Forelimb muscle (tissue), 1 donor: Measurements from ENCODE around the gene PACRG. TPM values are rescaled to one million over a fixed set of nuclear protein-coding genes. Genes with fewer than 3 reads are reported as not detected.

Source experiments
- DNase-seq: peaks from one replicate; pipeline ENCODE4 v3.0.0-alpha.2; 2013; ENCODE audit warnings: low read depth
- polyA plus RNA-seq: library from polyadenylated mRNA; unstranded; fragments of 120-200 nt; gene quantifications from one replicate; pipeline ENCODE4 v1.2.1, GENCODE V29; 2013; ENCODE audit not compliant: insufficient read length

Gene PACRG
- polyA plus RNA-seq, 1 donor = 2.1 TPM

DNA sequence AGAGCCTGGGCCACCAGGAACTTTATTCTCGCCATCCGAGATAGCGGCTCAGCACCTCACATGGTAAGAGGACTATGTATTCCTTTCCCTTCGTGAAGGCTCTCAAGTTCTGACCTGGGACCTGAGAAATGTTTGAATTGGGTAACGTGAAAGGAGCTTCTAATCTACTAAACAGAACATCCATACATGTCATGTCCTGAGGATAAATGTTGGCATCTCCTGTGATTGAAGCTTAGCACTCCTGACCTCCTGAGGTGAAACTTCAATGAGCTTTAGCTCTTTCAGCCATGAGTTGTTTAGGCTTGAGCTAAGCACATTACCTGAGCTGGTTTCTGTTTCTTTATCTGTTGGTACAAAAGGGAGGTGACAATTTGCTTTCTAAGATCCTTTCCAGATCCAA lies 280.9 kb downstream of the PACRG start:
- no peak for DNase-seq

DNA sequence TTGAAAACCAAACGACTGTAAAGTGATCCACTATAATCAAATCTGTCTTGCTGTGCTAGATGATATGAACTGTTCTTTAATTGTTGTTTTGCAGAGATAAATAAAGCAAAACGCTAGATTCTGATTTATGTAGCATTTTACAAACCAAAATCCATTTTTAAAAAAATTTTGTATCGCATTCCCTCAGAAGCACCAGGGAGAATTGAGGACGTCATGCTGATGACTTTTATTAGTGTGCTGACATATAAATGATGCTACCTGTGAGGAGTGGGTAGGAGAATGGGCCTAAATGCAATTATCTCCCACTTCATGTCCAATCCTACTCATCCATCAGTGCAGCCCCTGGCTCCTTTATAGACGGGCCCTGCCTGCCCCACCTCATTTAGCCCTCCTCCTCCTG lies 282.4 kb downstream of the PACRG start:
- DNase-seq = no peak

DNA sequence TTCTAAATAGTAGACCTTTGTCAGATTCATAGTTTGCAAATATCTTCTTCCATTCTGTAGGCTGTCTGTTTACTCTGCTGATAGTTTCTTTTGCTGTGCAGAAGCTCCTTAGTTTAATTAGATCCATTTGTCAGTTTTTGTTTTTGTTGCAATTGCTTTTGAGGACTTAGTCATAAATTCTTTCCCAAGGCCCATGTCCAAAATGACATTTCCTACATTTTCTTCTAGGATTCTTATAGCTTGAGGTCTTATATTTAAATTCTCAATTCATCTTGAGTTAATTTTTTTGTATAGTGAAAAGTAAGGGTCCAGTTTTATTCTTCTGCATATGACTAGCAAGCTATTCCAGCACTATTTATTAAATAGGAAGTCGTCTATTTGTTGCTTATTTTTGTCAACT lies 287.0 kb downstream of the PACRG start:
- DNase-seq = no peak

DNA sequence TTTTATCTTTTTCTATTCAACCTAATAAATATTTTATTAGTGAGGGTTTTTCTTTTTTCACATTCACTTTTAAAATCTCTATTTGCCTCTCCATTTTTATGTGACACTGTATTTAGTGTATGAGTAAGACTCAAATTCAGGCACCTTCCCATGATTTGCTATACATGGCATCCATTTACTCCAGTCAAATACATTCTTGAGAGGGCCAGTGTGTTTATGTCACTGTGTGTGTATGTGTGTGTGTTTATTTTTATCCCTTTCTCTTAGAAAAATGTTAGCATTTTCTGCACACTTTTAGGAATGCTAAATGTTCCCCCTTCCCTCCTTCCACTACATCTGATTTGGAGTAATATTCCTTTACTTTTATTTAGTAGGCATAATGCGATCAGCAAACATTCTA lies 290.0 kb downstream of the PACRG start:
- no peak for DNase-seq

DNA sequence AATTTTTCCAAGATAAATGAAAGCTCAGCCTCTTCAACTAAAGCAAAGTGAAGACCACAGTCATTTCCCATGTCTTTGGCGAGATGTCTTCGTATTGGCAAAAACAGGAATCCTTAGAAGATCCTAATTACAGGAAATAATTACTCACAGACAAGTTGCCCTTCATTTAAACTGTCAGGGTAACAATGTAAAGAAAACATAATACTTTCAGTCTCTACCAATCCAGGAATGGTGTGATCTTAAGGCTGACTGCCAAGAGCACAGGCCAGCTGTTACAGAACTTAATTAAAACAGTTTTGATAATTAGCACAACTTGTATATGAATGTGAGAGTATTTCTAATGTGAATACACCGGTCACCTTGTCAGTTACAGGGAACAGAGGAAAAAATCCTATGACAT lies 292.2 kb downstream of the PACRG start:
- no peak for DNase-seq

DNA sequence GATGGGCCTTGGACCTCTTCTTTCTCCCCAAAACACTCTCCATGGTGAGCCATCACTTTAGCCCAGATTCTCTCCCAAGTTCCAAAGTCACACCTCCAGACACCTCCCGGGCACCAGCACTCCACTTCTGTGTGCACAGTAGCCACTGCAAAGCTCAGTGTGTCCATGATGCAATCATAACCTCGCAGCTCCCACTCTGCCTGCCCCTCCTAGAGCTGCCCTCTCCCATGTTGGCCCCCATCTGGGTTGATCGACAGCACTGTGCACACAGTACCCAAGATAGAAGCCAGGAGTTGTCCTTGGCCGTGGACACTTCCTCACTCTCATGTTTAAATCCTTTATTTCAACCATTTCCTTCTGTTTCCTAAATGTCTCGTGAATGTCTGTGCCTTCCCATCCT lies 293.3 kb downstream of the PACRG start:
- no peak for DNase-seq

DNA sequence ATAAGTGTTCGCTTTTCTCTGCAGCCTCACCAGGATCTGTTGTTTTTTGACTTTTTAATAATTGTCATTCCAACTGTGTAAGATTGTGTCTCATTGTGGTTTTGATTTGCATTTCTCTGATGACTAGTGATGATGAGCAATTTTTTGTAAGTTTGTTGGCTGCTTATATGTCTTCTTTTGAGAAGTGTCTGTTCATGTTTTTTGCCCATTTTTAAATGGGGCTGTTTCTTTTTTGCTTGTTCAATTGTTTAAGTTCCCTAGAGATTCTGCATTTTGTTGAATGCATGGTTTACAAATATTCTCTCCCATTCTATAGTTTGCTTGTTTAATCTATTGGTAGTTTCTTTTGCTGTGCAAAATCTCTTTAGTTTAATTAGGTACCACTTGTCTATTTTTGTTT lies 295.9 kb downstream of the PACRG start:
- DNase-seq = no peak

DNA sequence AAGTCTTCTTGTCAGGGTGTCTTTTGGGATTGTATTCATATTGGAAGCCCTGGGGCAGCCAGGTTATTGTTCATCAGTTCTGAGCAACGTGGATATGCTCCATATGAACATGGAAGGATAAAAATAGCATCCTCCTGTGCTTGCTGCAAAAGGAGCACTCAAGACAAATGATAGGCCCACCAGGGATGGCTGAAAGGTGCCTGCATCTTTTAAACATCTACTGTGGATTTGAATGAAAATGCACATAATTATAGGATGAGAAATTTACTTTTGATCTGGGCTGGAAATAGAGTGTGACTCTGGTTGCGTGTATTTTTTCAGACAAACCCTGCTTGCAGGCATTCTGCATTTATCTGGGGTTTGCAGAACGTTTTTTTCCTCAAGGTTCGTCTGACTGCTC lies 299.1 kb downstream of the PACRG start:
- no peak for DNase-seq

DNA sequence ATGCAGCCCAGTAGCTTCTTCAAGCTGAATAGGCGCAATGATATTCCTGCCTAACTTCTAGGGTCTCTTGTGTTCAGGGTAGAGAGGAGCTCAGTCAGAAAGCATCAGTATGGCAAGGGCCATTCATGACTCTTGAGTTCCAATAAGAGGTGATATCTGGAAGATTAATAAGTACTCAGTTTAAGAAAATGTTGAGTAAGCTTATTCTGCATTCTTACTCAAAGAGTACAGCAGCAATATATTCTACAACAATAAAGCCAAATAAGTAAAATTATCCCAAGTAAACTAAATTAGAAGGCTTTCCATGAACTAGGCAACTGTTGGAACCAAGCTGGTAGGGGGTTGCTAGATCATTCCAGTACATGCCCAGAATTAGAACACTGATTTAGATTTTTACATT lies 303.2 kb downstream of the PACRG start:
- DNase-seq = no peak

DNA sequence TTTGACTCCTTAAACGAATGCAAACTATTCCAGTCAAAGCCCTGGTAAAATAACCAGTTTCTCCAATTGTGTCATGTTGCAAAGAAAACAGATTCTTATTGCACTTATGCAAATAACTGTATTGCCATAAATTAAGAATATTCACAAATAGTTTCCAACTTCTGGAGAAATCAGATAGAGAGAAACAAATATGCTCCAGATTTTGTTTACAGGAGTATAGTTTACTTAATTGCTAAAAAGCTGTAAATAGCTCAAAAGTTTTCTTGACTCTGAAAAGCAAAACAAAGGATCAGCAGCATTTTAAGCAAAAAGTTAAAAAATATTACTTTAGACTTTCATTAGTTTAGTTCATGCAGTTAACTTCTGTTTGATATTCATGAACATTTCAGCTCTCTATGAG lies 304.2 kb downstream of the PACRG start:
- no peak for DNase-seq

DNA sequence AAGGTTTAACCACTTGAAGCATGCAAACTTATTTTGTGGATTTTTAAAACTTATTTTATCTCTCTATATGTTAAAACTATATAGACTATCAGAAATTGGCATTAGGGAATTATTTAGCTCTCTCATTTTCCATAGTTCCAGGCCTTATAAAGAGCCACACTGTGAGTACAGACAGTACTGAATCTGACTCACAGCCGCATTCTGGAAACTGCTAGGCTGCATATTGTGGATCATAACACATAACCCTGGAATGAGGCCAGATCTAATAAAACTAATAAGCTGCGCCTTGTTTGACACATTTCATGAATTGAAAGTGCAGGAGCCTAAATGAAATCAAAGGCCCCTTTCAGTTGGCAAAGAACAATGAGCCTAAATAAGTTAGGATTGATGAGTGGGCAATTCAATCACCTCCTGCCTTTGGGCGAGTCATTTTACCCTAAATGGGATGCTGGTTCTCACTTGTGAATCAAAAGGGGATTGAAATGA lies 308.4 kb downstream of the PACRG start:
- DNase-seq = no peak

DNA sequence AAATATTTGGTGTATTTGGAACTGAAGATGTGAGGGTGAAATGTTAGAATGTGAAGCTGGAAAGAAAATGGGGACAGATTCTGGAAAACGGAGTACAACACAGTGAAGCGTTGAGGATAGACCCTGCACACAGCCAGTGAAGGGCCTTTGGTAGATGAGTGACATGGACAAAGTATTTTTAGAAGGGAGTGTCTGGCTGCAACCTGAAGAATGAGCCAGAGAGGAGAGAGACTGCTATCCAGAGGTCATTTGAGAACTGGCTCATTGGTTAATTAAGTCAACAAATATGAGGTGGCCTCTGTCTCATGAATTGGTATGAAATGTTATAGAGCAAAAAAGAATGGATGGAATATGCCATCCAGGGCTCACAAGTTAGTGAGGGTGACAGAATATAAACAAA lies 310.5 kb downstream of the PACRG start:
- no peak for DNase-seq

DNA sequence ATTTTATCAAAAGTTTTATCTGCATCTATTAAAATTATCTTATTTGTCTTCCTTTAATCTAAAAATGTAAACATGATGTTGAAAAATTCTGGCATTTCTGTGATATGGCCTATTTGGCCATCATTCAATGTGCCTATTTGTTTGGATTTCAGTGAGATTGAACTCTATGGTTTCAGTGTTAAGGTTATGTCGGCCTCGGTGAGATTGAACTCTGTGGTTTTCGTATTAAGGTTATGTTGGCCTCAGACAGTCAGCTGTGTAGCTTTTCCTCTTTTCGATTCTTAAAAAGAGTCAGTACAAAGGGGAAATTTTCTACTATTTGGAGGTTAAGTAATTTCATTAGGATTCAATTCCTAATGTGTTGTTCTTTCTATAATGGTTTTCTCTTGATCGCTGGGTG lies 320.6 kb downstream of the PACRG start:
- DNase-seq = no peak

DNA sequence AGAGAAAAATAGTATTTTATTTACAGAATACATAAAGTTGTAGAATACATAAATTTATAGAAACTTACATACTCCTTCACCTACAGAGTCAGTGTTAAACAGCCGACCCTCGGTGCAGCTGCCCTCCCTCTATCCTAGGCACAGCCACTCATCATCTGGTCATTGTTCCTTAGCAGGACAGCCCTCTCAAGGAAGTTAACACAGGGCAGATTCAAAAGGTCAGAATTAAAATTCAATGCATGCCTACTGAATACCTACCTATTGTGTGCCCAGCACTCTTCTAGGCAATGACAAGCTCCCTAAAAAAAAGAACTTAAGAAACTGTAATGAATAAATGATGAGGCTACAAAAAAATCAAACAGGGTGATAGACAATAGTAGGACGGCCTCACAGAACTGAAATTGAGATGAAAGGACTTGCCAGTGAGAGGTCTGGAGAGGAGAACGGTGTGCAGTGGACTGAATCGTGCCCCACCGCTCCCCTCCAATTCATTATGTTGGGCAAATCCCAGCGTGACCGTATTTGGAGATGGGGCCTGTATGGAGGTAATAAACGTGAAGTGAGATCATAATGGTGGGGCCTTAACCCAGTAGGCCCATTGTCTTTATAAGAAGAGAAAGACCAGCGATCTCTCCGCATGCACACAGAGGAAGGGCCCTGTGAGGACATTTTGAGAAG lies 326.0 kb downstream of the PACRG start:
- DNase-seq = no peak

DNA sequence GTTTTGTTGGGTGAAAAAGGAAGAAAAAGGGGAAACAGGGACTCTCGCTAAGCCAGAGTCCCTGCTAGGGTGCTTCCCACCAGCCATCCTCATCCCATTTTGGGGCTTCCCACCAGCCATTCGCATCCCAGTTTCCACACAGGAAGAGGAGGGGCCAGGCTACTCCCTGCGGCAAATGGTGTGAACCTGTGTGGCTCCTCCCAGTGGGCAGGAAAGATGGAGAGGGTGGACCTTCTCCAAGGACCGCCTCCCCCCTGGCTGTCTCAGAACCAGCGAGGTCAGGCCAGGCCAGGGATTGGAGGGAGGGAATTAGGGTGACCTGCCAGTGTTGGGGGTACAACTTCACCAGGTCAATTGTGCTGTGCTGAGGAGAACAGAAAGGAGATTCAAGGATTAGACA lies 326.9 kb downstream of the PACRG start:
- no peak for DNase-seq

DNA sequence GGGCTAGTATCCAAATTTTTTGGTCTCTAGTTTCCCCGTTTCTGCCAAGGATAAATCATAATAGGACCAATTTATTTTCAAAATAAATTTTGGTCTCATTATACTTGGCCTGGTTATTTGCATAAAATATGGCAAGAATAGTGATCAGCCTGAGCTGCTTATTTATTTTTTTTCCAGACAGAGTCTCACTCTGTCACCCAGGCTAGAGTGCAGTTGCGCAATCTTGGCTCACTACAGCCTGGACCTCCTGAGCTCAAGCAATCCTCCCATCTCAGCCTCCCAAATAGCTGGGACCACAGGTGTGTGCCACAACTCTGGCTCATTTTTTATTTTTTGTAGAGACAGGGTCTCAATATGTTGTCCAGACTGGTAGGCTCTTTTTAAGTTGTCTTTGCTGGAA lies 329.5 kb downstream of the PACRG start:
- no peak for DNase-seq

DNA sequence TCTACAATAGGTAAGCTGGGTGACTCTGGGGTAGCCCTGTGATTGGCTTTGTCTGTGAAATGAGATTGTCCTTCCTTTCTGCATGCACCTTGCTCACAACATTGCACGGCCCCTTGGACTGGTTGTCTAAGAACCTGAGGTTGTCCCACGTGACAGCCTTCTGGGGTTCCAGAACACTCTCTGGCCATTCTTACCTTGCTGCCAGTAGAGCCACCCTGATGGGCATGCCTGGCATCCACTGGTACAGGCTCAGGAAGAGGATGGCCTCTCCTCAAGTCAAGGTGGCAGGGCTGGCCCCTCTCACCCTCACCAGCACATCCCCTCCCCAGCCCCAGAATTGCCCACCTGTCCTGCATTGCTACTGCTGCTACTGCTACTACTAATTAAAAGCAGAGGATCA lies 335.0 kb downstream of the PACRG start:
- DNase-seq = no peak

DNA sequence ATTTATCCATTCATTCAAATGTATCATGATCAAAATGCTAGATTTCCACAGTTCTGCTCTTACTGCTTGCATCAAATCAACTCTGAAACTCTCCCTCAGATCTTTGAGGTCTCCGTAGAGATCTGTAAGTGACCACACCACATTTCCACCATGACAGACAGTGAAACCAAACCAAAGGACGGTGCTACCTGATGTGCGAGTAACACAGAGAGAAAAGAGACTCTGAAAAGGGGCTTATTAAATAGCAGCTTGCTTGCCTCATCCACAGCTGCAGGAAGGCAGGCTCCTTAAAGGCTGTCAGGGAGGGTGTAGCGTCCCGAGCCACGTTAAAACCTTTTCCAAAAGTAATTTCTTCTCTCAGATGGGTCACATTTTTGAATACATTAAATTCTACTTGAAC lies 335.8 kb downstream of the PACRG start:
- DNase-seq = no peak

DNA sequence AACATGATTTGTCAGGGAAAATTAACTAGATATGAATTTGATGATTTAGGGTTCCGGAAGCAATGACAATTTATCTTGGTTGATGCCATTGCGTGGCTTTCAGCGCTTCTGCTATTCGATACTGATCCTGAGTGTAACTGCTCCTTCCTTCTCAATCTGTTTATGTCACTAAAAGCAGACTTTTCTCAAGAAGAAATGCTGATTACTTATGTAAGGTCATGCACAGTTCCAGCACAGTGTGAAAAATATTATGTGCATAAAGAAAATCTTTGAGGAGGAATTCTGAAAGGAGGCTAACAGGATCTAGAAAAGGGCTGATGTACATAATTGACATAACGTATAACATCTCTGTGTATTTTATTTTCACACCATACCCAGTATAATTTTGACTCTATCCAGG lies 336.6 kb downstream of the PACRG start:
- no peak for DNase-seq

DNA sequence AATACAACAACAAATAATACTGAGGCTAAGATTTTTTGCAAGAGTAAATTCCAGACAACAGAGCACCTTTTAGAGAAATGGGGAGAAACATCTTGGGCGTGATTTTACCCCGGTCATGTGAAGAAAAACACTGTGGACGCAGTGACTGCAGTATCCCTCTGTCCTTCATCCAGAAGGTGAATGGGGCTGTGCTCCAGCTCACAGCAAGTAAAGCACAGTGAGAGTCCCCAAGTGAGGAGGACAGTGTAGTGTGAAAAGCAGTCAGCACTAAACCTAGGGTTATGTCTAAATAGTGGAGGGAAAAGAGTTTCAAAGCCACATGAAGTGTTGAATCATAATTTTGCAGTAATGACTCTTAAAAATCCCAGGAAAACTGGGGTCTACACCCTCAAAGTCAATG lies 338.4 kb downstream of the PACRG start:
- no peak for DNase-seq

DNA sequence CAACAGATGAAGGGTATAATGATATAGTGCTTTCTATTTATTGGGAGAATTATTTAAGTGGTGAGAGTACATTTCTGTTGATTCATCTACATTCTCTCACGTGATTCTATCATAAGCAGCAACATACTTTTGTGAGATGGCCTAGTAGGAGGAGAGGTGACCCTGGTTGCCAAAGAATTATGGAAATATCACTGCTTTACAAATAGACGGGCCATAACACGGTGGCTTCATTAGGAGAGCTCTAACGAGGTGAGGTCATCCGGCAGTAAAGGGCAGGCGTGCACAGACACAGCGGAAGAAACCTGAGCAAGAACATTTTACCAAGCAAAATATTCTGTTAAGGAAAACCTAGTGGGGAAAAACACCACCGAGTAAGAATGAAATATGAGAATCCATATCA lies 349.4 kb downstream of the PACRG start:
- no peak for DNase-seq

DNA sequence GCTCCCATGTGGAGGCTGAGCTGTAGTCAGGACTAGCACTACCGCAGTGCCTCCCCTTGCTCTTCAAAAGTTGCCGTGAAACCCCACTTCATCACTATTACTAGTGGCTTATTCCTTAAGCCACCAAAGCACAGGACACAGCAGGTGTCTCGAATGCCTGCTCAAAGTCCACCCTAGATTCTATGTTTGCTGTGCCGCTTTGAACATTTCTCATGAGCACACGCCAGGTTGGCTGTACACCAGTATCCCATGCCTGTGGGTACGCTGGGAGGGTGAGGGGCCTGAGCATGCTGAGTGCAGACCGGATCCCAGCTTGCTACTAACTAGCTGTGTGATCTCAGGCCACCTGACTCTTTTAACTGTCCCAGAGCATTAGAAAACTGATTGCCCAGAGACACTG lies 350.9 kb downstream of the PACRG start:
- no peak for DNase-seq

DNA sequence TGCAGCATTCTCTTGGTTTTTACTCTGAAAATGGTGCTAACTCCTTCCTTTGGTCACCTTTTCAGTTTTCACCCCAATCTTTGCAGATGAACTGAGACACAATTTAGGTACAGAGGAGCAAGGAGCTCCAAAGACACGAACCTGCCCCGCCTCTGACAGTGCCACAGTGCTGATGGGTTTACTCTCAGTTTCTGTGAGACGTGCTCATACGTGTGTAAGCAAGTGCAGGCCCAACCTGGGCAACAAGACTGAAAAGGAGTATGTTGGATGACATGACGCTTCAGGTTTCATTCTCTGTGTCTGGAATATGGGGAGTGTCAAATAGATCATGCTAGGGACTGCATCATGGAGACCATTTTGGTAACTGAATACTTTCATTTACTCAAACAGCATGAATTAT lies 352.5 kb downstream of the PACRG start:
- DNase-seq = no peak

DNA sequence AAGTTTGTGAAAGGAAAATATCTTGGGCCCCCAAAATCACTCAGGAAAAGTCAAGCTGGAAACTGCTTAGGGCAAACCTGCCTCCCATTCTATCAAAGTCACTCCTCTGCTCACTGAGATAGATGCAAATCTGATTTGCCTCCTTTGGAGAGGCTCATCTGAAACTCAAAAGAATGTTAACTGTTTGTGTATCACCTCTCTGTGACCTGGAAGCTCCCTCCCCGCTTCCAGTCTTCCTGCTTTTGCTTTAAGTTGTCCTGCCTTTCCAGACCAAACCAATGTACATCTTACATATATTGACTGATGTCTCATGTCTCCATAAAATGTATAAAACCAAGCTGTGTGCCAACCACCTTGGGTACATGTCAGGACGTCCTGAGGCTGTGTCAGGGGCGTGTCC lies 355.4 kb downstream of the PACRG start:
- no peak for DNase-seq
